HS-27A (cell line): Measurements from ENCODE around the gene PRCP.
"Not testable (repeated sequence)": the region's sequence is repeated elsewhere in the genome, so short reads cannot be mapped to it uniquely, and the experiment has no call there.

ENCODE experiments used
- DNase-seq: peaks from one replicate; pipeline ENCODE4 v3.0.0-alpha.2; 2012; ENCODE audit warnings: low read depth, missing footprints

The PRCP gene

GRCh38 chr11:82871646-82872045 is 28.6 kb downstream of the PRCP start:
- no peak for DNase-seq

- DNase-seq: no peak
Measured at GRCh38 chr11:82869657-82870056, 30.6 kb downstream of the PRCP start.

DNA sequence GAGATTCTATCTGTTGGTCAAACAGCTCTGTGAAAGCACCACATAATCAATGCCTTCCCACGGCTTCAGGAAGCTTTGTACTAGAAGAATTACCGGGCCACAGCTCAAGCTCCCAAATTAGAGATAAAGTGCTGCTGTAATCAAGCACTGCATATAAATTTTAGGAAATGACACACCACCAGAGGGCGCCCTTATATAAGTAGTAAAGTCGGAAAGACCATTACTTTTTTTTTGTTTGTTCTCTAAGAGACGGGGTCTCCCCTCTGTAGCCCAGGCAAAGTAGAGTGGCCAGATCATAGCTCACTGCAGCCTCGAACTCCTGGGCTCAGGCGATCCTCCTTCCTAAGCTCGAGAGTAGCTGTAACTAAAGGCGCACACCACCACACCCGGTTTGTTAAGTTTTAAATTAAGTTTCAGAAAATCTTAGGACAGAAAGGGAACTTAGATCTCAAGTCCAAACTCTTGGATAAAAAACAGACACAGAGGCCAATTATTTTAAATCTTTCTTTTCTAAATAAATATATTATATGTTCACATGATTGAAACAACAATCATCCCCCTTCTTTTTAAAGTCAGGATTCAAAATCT is 32.6 kb downstream of the PRCP start:
- peak; percentile 41 for DNase-seq

- no peak for DNase-seq
Measured at GRCh38 chr11:82865841-82866240, 34.4 kb downstream of the PRCP start.

DNA sequence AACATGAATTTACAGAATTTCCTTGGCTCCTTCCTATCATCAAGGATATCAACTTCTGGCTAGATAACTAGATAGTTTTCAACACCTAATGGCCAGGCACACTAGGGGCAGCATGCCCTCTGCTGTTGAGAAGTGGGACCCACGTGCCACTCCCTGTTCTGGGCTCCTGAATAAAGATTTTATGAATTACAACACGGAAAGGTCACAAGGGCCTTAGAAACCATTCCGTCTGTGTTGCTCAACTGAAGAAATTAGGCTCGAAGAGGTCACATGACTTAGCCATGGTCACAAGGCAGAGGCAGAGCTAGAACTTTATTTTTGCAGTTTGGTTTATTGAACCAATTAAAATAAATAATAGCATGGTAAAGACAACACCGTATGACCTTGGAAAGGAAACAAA is 36.0 kb downstream of the PRCP start:
- peak; percentile 43 for DNase-seq

DNA sequence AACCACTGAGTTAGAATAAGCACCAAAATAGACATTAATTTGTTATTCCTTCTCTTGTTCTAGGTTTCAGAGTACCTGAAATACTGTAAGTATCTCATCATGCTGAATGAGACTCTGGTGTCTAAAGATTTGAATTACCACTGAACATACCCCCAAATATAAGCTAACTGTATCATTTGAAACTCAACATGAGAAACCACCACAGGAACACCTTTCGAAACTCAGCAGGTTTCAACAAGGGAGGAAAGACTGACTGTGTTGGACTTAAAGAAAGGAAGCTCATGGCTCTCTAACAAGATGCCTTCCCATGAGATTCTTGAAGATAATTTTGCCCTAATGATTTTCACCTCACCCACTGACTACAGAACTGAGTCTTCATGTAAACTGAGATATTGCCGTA is 37.0 kb downstream of the PRCP start:
- no peak for DNase-seq

DNA sequence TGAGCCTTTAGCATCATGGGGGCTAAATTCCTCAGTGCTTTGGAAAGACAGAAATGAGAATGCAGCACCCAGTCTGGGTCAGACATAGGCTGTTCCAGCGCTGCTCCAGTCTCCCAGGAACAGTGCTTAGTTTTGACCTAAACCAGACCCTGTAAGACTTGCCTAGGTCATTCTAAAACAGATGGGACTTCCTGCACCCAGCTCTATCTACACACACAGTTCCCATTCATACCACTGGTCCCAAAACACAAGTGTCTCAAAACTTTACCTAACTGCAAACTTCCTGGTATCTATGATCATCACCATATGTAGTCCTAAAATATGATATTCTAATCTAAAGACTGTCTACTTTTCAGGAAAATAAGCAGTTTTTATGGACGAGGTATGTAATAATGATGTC is 37.9 kb downstream of the PRCP start:
- DNase-seq: no peak

DNA sequence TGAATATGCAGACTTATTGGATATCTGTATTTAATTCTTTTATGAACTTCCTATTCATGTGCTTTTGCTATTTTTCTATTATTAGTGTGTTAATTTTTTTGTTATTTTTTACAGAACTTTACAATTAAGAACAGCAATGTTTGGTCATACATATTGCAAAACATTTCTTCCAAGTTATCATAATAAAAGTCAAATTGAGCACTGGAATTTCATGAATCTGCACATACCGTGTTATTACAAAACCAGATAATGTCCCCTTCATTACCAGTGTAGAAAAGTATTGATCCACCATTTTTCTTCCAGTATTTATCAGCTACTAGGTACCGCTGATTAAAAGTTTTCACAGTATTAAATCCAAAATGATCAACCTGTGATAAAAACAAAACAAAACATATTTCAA is 40.5 kb downstream of the PRCP start:
- DNase-seq: no peak

DNA sequence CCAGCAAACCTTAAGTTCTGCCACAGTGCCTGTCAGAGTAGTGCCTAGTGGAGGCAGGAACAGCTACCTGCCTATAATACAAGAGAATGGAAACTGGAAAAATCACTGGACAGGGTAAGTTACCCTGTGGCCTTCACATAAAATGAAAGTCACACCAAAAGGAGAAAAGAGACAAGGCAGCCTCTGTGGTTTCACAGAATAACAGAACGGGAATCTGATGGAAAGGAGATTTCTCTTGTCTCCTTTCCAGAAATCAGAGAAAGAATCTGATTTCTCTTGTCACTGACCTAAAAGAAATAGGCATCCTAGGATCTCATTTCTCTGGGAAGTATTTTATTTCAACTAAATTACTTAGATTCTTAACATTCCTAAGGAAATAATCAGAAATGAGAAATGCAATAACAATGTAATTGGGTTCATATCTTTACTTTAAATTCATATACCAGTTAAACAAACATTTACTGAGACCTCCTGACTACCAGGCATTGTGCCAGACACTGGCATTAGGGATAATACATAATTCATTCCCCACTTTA is 41.6 kb downstream of the PRCP start:
- DNase-seq: peak; percentile 82

- DNase-seq: no peak
Measured at GRCh38 chr11:82858133-82858532, 42.1 kb downstream of the PRCP start.

DNA sequence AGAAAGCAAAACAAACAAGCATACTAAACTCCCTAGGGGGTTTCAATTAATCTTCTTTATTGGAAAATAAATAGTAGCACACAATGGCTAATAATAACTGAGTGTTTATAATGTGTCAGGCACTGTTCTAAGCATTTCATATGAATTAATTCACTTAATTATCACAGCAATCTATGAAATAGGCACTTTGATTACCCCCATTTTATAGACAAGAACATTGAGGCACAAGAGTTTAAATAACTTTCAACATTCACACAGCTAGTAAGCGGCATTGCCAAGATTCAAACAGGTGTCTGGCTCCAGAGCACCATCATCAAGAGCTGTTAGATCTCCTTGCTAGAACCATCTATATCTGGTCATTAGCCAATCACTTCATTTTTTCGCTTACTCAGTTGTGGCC is 43.1 kb downstream of the PRCP start:
- no peak for DNase-seq

DNA sequence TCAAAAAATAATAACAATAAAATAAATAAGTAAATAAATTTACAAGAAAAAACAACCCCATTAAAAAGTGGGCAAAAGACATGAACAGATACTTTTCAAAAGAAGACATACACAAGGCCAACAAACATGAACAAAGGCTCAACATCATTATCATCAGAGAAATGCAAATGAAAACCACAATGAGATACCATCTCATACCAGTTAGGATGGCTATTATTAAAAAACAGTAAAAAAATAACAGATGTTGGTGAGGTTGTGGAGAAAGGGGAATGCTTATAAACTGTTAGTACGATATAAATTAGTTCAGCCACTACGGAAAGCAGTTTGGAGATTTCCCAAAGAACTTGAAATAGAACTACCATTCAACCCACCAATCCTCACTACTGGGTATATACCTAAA is 44.6 kb downstream of the PRCP start:
- no peak for DNase-seq

DNA sequence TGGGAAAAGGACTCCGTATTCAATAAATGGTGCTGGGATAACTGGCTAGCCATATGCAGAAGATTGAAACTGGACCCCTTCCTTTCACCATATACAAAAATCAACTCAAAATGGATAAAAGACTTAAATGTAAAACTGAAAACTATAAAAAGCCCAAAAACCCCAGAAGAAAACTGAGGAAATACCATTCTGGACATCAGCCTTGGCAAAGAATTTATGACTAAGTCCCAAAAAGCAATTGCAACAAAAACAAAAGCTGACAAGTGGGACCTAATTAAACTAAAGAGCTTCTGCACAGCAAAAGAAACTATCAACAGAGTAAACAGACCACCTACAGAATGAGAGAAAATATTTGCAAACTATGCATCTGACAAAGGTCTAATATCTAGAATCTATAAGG is 45.3 kb downstream of the PRCP start:
- not testable (repeated sequence) for DNase-seq

DNA sequence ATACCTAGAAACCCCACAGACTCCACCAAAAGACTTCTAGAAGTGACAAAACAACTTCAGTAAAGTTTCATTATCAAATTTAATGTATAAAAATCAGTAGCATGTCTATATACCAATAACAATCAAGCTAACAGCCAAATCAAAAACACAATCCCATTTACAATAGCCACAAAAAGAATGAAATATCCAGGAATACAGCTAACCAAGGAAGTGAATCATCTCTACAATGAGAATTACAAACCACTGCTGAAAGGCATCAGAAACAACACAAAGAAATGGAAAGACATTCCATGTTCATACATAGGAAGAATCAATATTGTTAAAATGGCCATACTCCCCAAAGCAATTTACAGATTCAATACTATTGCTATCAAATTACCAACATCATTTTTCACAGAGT is 46.0 kb downstream of the PRCP start:
- DNase-seq: no peak

DNA sequence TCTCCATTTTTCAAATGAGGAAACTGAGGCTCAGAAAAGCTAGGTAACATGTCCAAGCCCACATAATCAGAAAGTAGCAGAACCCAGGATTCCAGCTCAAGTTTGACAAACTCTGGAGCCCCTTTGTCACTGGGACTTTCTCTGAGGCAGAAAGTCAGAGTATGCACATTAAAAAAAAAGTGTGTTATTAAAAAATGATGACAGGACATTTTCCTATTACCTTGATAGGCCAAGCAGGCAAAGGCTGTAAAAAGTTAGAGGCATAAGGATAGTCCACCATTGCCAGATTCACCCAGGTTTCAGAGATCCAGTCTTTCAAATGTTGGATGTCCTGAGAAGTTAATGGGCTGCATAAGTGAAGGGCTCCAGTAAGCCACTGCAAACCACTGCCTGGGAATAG is 51.4 kb downstream of the PRCP start:
- no peak for DNase-seq

GRCh38 chr11:82845356-82846353 is 54.6 kb downstream of the PRCP start:
- no peak for DNase-seq

GRCh38 chr11:82843057-82843795 is 57.0 kb downstream of the PRCP start:
- DNase-seq: no peak

GRCh38 chr11:82842019-82842418 is 58.2 kb downstream of the PRCP start:
- no peak for DNase-seq

DNA sequence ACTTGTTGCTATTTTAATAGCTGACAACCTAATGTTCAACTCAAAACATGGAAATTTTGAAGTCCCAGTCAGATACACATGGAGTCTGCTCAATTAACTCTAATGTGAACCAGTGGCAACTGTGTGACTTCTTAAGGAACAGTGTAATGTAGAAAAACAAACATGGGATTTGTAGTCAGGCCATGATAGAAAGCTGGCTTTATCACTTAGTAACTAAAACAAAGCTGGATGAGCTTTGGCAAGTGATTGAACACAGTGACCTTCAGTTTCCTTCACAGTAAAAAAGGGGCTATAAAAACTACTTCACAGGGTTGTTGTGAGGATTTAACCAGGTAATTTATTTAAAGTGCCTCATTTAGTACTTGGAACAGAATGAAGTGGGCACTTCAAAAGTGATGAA is 62.6 kb downstream of the PRCP start:
- DNase-seq: no peak

- no peak for DNase-seq
Measured at GRCh38 chr11:82832983-82833382, 67.2 kb downstream of the PRCP start.

GRCh38 chr11:82831364-82831763 is 68.9 kb downstream of the PRCP start:
- no peak for DNase-seq

- no peak for DNase-seq
Measured at GRCh38 chr11:82830746-82831145, 69.5 kb downstream of the PRCP start.

- DNase-seq: no peak
Measured at GRCh38 chr11:82829101-82829500, 71.1 kb downstream of the PRCP start.
